ENCODE data around the gene ZNF593. TPM values are rescaled to one million over a fixed set of nuclear protein-coding genes. Genes with fewer than 3 reads are reported as not detected.

The ZNF593 gene
- total RNA-seq, 3 donors from 2014 or later: 14.8 to 21.4 (median 17.9) TPM

DNA sequence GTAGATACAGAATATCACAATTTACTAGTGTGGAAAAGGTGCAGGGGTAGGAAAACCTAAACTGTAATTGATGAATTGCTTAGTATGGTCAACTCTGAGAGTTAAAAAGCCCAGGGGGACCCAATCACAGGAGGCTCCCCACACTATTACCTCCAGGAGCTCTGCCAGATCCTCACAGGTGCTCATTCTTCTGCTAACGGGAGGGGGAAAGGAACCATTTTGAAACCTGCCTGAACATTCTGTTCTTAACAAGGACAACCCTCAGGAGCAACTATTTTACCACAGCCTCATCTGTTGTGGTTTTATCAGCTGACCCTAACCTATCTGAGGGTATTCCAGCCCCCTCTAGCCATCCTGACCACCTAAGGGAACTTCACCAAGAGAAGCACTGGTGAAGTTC lies 39.0 kb upstream of the ZNF593 start:
- no peaks in the 10 kb centered on the region for H3K36me3 ChIP-seq (ENCODE audit: low read depth)
- no peak for TF ChIP-seq CTCF (IDR thresholded peaks at IDR 0.05)
- DNase-seq: no peak

DNA sequence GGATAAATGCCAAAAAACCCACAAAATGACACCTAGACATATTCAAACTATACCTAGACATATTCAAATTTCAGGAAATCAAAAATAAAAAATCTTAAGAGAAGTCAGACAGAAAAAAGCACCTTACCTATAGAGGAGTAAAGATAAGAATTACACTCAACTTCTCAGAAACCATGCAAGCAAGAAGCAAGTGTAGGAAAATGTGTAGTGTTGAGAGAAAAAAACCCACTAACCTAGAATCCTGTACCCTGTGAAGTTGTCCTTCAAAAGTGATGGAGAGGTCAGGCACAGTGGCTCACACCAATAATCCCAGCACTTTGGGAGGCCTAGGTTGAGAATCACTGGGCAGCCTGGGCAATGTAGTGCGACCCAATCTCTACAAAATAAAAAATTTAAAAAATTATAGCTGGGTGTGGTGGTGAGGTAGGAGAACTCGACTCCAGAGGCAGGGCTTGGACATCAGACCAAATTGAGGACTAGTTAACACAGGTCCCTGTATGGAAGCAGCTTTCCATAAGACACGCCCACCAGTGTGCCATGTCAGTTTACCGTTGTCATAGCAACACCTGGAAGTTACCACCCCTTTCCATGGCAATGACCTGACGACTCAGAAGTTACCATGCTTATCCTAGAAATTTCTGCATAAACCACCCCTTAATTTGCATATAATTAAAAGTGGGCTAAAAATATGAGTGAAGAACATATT lies 37.4 kb upstream of the ZNF593 start:
- no peaks in the 10 kb centered on the region for H3K9me3 ChIP-seq
- H3K36me3 ChIP-seq (ENCODE audit: low read depth): no peaks in the 10 kb centered on the region
- DNase-seq (peak in 1 of 3 donors; percentile 48), ATAC-seq (peak; percentile 57)
- no peaks in the 10 kb centered on the region for H3K4me1 ChIP-seq (ENCODE audit: low read depth)
- no peak for TF ChIP-seq CTCF (IDR thresholded peaks at IDR 0.05)
- no peak overlapping the region for H3K4me3 ChIP-seq
- intact Hi-C loops (cut with DNase I, micrococcal nuclease): no loop called here

More for the DNA sequence above, 39.0 kb upstream of the ZNF593 start:
- Histone ChIP-seq H3K9me3 (no peaks in the 10 kb centered on the region), H3K4me3 (no peak overlapping the region), H3K4me1 (ENCODE audit: low read depth) (no peaks in the 10 kb centered on the region)
- ATAC-seq: no peak
- intact Hi-C loops (cut with DNase I, micrococcal nuclease): no loop called here

- TF ChIP-seq CTCF (IDR thresholded peaks at IDR 0.05): no peak
- DNase-seq: no peak
- no peak for ATAC-seq
- H3K4me1 ChIP-seq (ENCODE audit: low read depth): no peaks in the 10 kb centered on the region
- no peaks in the 10 kb centered on the region for H3K9me3 ChIP-seq
- intact Hi-C loops (cut with DNase I, micrococcal nuclease): no loop called here
- H3K36me3 ChIP-seq (ENCODE audit: low read depth): no peaks in the 10 kb centered on the region
- H3K4me3 ChIP-seq: no peak overlapping the region
Measured at GRCh38 chr1:26132834-26133167, 36.9 kb upstream of the ZNF593 start.

- no peak for DNase-seq
- no peaks in the 10 kb centered on the region for H3K9me3 ChIP-seq
- H3K36me3 ChIP-seq (ENCODE audit: low read depth): no peaks in the 10 kb centered on the region
- no peak for ATAC-seq
- no peaks in the 10 kb centered on the region for H3K4me1 ChIP-seq (ENCODE audit: low read depth)
- intact Hi-C loops (cut with DNase I, micrococcal nuclease): no loop called here
- H3K4me3 ChIP-seq: no peak overlapping the region
- TF ChIP-seq CTCF (IDR thresholded peaks at IDR 0.05): no peak
Measured at GRCh38 chr1:26134466-26134865, 35.2 kb upstream of the ZNF593 start.

GRCh38 chr1:26138974-26139558 lies 30.6 kb upstream of the ZNF593 start:
- intact Hi-C loops (cut with DNase I, micrococcal nuclease): no loop called here
- TF ChIP-seq CTCF (IDR thresholded peaks at IDR 0.05): no peak
- no peaks in the 10 kb centered on the region for H3K9me3 ChIP-seq
- no peaks in the 10 kb centered on the region for H3K36me3 ChIP-seq (ENCODE audit: low read depth)
- no peaks in the 10 kb centered on the region for H3K4me1 ChIP-seq (ENCODE audit: low read depth)
- no peak for DNase-seq
- H3K4me3 ChIP-seq: no peak overlapping the region
- ATAC-seq: no peak

Data from mucosa of descending colon (tissue), 3 donors.